Measurements from ENCODE around the gene ART1. TPM values are rescaled to one million over a fixed set of nuclear protein-coding genes. Genes with fewer than 3 reads are reported as not detected.
"Not testable (repeated sequence)": the region's sequence is repeated elsewhere in the genome, so short reads cannot be mapped to it uniquely, and the experiment has no call there.

The ART1 gene
- total RNA-seq, 1 donor from 2014 or later = 5.6 TPM

- TF ChIP-seq, protein P1, sequence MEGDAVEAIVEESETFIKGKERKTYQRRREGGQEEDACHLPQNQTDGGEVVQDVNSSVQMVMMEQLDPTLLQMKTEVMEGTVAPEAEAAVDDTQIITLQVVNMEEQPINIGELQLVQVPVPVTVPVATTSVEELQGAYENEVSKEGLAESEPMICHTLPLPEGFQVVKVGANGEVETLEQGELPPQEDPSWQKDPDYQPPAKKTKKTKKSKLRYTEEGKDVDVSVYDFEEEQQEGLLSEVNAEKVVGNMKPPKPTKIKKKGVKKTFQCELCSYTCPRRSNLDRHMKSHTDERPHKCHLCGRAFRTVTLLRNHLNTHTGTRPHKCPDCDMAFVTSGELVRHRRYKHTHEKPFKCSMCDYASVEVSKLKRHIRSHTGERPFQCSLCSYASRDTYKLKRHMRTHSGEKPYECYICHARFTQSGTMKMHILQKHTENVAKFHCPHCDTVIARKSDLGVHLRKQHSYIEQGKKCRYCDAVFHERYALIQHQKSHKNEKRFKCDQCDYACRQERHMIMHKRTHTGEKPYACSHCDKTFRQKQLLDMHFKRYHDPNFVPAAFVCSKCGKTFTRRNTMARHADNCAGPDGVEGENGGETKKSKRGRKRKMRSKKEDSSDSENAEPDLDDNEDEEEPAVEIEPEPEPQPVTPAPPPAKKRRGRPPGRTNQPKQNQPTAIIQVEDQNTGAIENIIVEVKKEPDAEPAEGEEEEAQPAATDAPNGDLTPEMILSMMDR (IDR thresholded peaks at IDR 0.05) = no peak
- Histone ChIP-seq H3K9me3 (no peaks in the 10 kb centered on the region), H3K27me3 (no peaks in the 10 kb centered on the region), H3K36me3 (no peaks in the 10 kb centered on the region), H3K4me1 (peaks cover 0 to 5% of the 10 kb centered on the region in 2 donors), H3K4me3 (peak within 1 kb of the TSS; percentile 57 to 64), H3K27ac (no peak within 1 kb of the TSS)
- DNase-seq (ENCODE audit: low spot score in 2 of 2) = no peak
- intact Hi-C loops (cut with DNase I) = no loop called here
Observed at GRCh38 chr11:3641701-3642070, 3.2 kb upstream of the ART1 start, which contains the start of gene ART5. TSS of gene ART5 (minus strand) at chr11:3641992. CDS start at chr11:3641862, 130 bp downstream.

DNA sequence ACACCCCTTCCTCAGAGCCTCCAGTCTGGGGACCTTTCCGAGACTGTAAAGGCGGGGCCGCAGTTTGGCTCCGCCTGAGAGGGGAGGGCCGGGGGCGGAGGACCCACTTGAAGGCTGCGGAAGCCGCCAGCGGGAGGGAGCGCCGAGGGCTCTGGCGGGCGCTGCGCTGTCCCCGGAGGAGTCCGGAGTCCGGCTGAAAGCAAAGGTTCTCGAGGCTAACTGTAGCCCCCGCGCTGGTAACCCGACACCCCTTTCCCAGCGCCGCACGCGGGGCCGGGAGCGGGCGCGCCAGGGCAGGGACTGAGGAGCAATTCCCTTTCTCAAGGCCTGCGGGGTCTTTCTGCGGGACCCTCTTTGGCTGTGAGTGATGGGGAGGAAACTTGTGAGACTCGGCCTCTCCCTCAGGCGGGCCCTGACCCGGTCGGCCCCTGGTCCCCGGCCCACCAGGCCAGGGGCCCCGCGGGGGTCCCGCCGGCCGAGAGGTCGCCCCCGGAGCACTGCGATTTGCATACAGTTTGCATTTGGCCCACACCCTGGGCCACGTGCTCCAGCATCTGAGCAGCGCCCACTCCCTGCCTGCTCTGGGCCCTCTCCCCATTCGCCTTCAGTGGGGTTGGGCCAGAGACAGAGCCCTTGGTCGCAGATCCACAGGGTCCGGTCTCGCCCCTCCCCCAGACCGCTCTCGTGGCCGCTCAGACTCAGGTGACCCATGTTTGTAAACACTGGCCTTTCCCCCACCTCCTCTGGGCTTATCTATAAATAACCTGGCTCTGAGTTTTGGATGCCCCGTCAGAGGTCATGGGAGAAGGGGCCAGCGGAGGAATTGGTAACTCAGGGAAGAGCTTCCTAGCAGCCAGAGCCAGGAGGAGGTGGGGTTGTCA lies 2.6 kb upstream of the ART1 start:
- Histone ChIP-seq H3K4me1 (peaks cover 0 to 5% of the 10 kb centered on the region in 2 donors), H3K9me3 (no peaks in the 10 kb centered on the region), H3K4me3 (peak overlapping the region; percentile 57 to 64), H3K36me3 (no peaks in the 10 kb centered on the region), H3K27me3 (no peaks in the 10 kb centered on the region), H3K27ac (no peak overlapping the region)
- intact Hi-C loops (cut with DNase I) = no loop called here
- DNase-seq (ENCODE audit: low spot score in 2 of 2) = peak; percentile 22 to 78
- TF ChIP-seq, protein P1 (IDR thresholded peaks at IDR 0.05) = no peak

DNA sequence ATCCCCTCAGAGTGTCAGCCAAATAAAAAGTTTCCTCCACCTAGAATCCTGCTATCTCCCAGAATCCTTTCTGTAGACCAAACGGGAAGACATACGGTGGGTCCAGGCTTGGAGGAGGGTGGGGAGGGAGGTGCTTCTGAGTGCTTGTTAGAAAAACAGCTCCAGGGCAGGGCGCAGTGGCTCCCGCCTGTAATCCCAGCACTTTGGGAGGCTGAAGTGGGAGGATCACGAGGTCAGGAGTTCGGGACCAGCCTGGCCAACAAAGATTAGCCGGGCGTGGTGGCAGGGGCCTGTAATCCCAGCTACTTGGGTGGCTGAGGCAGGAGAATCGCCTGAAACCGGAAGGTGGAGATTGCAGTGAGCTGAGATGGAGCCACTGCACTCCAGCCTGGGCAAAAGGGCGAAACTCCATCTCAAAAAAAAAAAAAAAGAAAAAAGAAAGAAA lies 1.8 kb upstream of the ART1 start:
- DNase-seq (ENCODE audit: low spot score in 2 of 2); intact Hi-C loops (cut with DNase I); H3K4me1 ChIP-seq; H3K36me3 ChIP-seq; H3K9me3 ChIP-seq; H3K27me3 ChIP-seq; H3K27ac ChIP-seq: not testable (repeated sequence)
- peak overlapping the region in 1 of 2 donors; percentile 64 for H3K4me3 ChIP-seq

- Histone ChIP-seq H3K36me3 (no peaks in the 10 kb centered on the region), H3K4me3 (no peak overlapping the region), H3K27ac (no peak overlapping the region), H3K9me3 (no peaks in the 10 kb centered on the region), H3K27me3 (no peaks in the 10 kb centered on the region), H3K4me1 (peaks cover 0 to 5% of the 10 kb centered on the region in 2 donors)
- TF ChIP-seq, protein P1 (IDR thresholded peaks at IDR 0.05) = no peak
- intact Hi-C loops (cut with DNase I) = no loop called here
- DNase-seq (ENCODE audit: low spot score in 2 of 2) = no peak
Observed at GRCh38 chr11:3645552-3645951, 624 bp downstream of the ART1 start.

DNA sequence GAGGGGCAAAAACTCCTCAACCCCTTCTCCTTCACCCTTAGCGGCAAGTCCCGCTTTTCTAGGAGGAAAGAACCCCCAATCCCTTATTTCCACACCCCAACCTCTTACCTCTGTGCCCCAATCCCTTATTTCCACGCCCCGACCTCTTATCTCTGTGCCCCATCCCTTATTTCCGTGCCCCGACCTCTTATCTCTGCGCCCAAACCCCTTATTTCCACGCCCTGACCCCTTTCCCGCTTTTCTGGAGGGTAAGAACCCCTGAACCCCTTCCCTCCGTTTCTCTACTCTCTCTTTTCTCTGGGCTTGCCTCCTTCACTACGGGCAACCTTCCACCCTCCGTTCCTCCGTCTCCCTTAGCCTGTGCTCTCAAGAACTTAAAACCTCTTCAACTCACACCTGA lies 3.9 kb downstream of the ART1 start:
- H3K27me3 ChIP-seq; DNase-seq (ENCODE audit: low spot score in 2 of 2); H3K4me1 ChIP-seq; H3K27ac ChIP-seq; intact Hi-C loops (cut with DNase I); H3K36me3 ChIP-seq; H3K4me3 ChIP-seq; H3K9me3 ChIP-seq: not testable (repeated sequence)

GRCh38 chr11:3649374-3649773 lies 4.4 kb downstream of the ART1 start:
- H3K27ac ChIP-seq; H3K9me3 ChIP-seq; H3K27me3 ChIP-seq; H3K4me3 ChIP-seq; H3K4me1 ChIP-seq; DNase-seq (ENCODE audit: low spot score in 2 of 2); intact Hi-C loops (cut with DNase I); H3K36me3 ChIP-seq: not testable (repeated sequence)

DNA sequence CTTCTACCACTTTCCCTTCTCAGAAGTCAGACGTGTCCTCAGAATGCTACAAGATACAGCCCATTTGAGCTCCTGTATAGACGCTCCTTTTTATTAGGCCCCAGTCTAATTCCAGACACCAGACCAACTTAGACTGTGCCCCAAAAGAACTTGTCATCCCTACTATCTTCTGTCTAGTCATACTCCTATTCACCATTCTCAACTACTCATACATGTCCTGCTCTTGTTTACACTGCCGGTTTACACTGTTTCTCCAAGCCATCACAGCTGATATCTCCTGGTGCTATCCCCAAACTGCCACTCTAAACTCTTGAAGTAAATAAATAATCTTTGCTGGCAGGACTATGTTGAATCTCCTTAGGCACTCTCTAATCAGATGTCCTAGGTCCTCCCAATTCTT lies 7.6 kb downstream of the ART1 start:
- DNase-seq (ENCODE audit: low spot score in 2 of 2); H3K4me1 ChIP-seq; H3K27ac ChIP-seq; H3K27me3 ChIP-seq; H3K9me3 ChIP-seq; H3K36me3 ChIP-seq; intact Hi-C loops (cut with DNase I); H3K4me3 ChIP-seq: not testable (repeated sequence)
